Gastrocnemius medialis (tissue), 4 donors: Measurements from ENCODE around the gene COL1A2. TPM values are rescaled to one million over a fixed set of nuclear protein-coding genes. Genes with fewer than 3 reads are reported as not detected.

Experiments
- ATAC-seq, 2 donors: fragments of 150-250 bp; one replicate each; pipeline ENCODE4 v1.9.1; 2016
- DNase-seq, 2 donors: peaks; one replicate each; pipeline ENCODE4 v3.0.0-alpha.2; 2019
- H3K27ac ChIP-seq, 4 donors: fragments of 200-600 bp; sonication (generic); 1 replicate in 1 of 4; 2 replicates in 3 of 4; pipeline ENCODE4 v1.5.1; 2016 to 2018; ENCODE audit warnings: mild to moderate bottlenecking in 2 of 4, moderate library complexity in 1 of 4
- H3K27me3 ChIP-seq, 3 donors: fragments of 200-600 bp; sonication (generic) in 2 of 3; 1 replicate in 1 of 3; 2 replicates in 2 of 3; pipeline versions ENCODE4 v1.5.1 to v1.6.0; 2016 to 2019; ENCODE audit warnings: mild to moderate bottlenecking in 1 of 3, moderate library complexity in 1 of 3
- H3K36me3 ChIP-seq, 2 donors: fragments of 200-600 bp; sonication (generic) in 1 of 2; one replicate each; pipeline ENCODE4 v1.5.1; 2017 to 2018
- H3K4me1 ChIP-seq, 2 donors: fragments of 200-600 bp; sonication (generic) in 1 of 2; one replicate each; pipeline ENCODE4 v1.5.1; 2016 to 2017; ENCODE audit warnings: mild to moderate bottlenecking in 2 of 2
- H3K4me3 ChIP-seq, 4 donors: fragments of 200-600 bp; sonication (generic) in 3 of 4; 1 replicate in 1 of 4; 2 replicates in 3 of 4; pipeline ENCODE4 v1.5.1; 2016 to 2019; ENCODE audit warnings: mild to moderate bottlenecking in 2 of 4
- H3K9me3 ChIP-seq, 3 donors: fragments of 200-600 bp; sonication (generic) in 2 of 3; 1 replicate in 1 of 3; 2 replicates in 2 of 3; pipeline ENCODE4 v1.5.1; 2016 to 2019
- POLR2A ChIP-seq, 2 donors: fragments of 450-650 bp; IDR thresholded peaks; one replicate each; pipeline ENCODE4 v1.6.1; 2017; ENCODE audit warnings: antibody characterized with exemption in 2 of 2, mild to moderate bottlenecking in 2 of 2, moderate library complexity in 2 of 2
- in situ Hi-C, 4 donors: fragments of 200-750 bp; cut with MboI; loops; one replicate each; pipeline versions ENCODE4 v1.15.0 to v1.8.0; 2017; ENCODE audit warnings: low sequenced_read_pairs in 4 of 4
- intact Hi-C: fragments of 100-400 bp; cut with DNase I; formaldehyde crosslinking; loops from one replicate; pipeline ENCODE4 v1.15.1; 2023; ENCODE audit warnings: low total_unique reads
- total RNA-seq, 4 donors: library from RNA; depleted of rRNA; stranded (reverse); fragments of >200 nt; gene quantifications; one replicate each; pipeline versions ENCODE4 v1.1.0 to v1.2.3, GENCODE V29; 2016
- TF ChIP-seq, protein P1 (sequence below), 5 experiments: fragments of 450-650 bp in 3 of 5; fragments of 200-600 bp in 2 of 5; sonication (generic) in 2 of 5; IDR thresholded peaks in 4 of 5; conservative IDR thresholded peaks in 1 of 5; 1 replicate in 4 of 5; 2 replicates in 1 of 5; pipeline ENCODE4 v1.5.1; 2016 to 2019; ENCODE audit warnings: antibody characterized with exemption in 5 of 5, mild to moderate bottlenecking in 3 of 5, moderate library complexity in 3 of 5

Gene COL1A2
- total RNA-seq, 4 donors from 2014 or later: 11.2 to 43.6 (median 18.7) TPM

GRCh38 chr7:94431619-94432280 is 37.1 kb downstream of the COL1A2 start:
- ATAC-seq: no peak
- no peaks in the 10 kb centered on the region for H3K36me3 ChIP-seq
- H3K9me3 ChIP-seq: no peaks in the 10 kb centered on the region
- H3K4me3 ChIP-seq: no peak overlapping the region
- no peak overlapping the region for H3K27ac ChIP-seq
- TF ChIP-seq, protein P1, sequence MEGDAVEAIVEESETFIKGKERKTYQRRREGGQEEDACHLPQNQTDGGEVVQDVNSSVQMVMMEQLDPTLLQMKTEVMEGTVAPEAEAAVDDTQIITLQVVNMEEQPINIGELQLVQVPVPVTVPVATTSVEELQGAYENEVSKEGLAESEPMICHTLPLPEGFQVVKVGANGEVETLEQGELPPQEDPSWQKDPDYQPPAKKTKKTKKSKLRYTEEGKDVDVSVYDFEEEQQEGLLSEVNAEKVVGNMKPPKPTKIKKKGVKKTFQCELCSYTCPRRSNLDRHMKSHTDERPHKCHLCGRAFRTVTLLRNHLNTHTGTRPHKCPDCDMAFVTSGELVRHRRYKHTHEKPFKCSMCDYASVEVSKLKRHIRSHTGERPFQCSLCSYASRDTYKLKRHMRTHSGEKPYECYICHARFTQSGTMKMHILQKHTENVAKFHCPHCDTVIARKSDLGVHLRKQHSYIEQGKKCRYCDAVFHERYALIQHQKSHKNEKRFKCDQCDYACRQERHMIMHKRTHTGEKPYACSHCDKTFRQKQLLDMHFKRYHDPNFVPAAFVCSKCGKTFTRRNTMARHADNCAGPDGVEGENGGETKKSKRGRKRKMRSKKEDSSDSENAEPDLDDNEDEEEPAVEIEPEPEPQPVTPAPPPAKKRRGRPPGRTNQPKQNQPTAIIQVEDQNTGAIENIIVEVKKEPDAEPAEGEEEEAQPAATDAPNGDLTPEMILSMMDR (IDR thresholded peaks at IDR 0.05 in 4 of 5, conservative IDR thresholded peaks at IDR 0.05 in 1 of 5): no peak
- TF ChIP-seq POLR2A (IDR thresholded peaks at IDR 0.05): no peak
- in situ Hi-C loops (loop anchor here in 1 of 4 donors (10.0 kb wide), 1 partner anchor 137 kb away; no protein-coding TSS in a partner anchor), intact Hi-C loops (loop anchor here (10.0 kb wide), 1 partner anchor 223 kb away; the partner anchor contains the start of gene SGCE)
- no peak for DNase-seq
- H3K27me3 ChIP-seq: no peaks in the 10 kb centered on the region
- no peaks in the 10 kb centered on the region for H3K4me1 ChIP-seq

DNA sequence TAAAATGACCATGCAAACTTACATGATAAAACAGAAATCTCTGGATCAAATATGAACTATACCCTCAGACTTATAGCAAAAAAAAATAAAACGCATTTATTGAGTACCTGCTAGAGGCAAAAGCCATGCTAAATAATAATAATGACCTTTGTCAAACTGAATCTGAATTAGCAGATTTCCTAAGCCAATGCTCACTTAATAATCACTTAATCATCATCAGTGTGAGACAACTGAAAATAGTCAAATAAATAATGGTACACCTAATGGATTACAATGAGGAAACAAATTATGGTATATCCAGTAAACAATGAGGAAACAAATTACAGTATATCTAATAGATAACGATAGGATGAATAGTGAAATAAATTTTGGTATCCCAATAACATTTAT is 37.6 kb downstream of the COL1A2 start:
- no peak for TF ChIP-seq POLR2A (IDR thresholded peaks at IDR 0.05)
- TF ChIP-seq, protein P1 (IDR thresholded peaks at IDR 0.05 in 4 of 5, conservative IDR thresholded peaks at IDR 0.05 in 1 of 5): no peak
- no peaks in the 10 kb centered on the region for H3K9me3 ChIP-seq
- H3K4me3 ChIP-seq: no peak overlapping the region
- H3K36me3 ChIP-seq: no peaks in the 10 kb centered on the region
- no peak for ATAC-seq
- H3K4me1 ChIP-seq: no peaks in the 10 kb centered on the region
- no peak overlapping the region for H3K27ac ChIP-seq
- in situ Hi-C loops: loop anchor here in 1 of 4 donors (10.0 kb wide), 1 partner anchor 137 kb away; no protein-coding TSS in a partner anchor
- DNase-seq: no peak
- no peaks in the 10 kb centered on the region for H3K27me3 ChIP-seq
- intact Hi-C loops: loop anchor here (10.0 kb wide), 1 partner anchor 223 kb away; the partner anchor contains the start of gene SGCE

DNA sequence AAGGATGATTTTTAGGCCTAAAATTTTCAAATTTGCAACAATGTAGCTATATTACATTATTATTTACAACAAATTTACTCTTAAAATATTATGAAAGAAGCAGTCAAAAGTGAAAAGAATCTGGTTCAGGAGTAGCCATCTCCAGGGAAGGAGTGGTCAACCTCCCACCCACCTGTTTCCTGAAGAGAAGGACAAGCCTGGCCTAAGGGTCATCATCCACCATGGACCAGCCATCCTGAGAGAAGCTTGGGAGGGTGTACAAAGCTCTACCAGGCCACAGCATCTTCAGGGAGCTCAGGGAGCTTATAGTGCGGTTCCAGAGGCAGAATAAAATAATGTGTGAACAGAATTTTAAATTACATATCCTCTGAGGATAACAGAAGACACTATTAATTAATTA is 38.1 kb downstream of the COL1A2 start:
- H3K27me3 ChIP-seq: no peaks in the 10 kb centered on the region
- in situ Hi-C loops (loop anchor here in 1 of 4 donors (10.0 kb wide), 1 partner anchor 138 kb away; no protein-coding TSS in a partner anchor), intact Hi-C loops (loop anchor here (10.0 kb wide), 1 partner anchor 222 kb away; the partner anchor contains the start of gene SGCE)
- ATAC-seq: no peak
- H3K27ac ChIP-seq: no peak overlapping the region
- no peaks in the 10 kb centered on the region for H3K9me3 ChIP-seq
- no peaks in the 10 kb centered on the region for H3K36me3 ChIP-seq
- DNase-seq: no peak
- no peaks in the 10 kb centered on the region for H3K4me1 ChIP-seq
- no peak overlapping the region for H3K4me3 ChIP-seq
- TF ChIP-seq, protein P1 (IDR thresholded peaks at IDR 0.05 in 4 of 5, conservative IDR thresholded peaks at IDR 0.05 in 1 of 5): no peak
- no peak for TF ChIP-seq POLR2A (IDR thresholded peaks at IDR 0.05)

DNA sequence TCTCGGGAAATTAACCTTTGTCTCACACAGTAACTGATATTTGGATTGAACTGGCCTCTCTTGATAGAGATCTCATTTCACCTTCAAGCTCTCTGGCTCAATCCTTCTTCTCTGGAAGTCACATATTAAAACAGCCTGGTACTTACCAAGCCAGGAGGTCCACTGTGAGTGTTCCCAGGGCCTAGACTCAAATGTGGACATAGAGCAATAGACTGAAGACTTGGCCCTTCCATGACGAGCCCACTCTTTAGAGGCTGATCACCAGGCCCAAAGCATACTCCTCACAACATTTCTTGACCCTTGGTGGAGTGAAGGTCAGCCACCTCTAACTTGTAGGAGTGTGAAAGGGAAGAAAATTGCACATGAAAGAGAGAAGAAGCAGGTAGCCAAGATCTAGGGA is 38.5 kb downstream of the COL1A2 start:
- intact Hi-C loops: loop anchor here (10.0 kb wide), 1 partner anchor 222 kb away; the partner anchor contains the start of gene SGCE
- no peak for ATAC-seq

More for the DNA sequence above, 38.5 kb downstream of the COL1A2 start:
- no peaks in the 10 kb centered on the region for H3K4me1 ChIP-seq
- in situ Hi-C loops: loop anchor here in 1 of 4 donors (10.0 kb wide), 1 partner anchor 138 kb away; no protein-coding TSS in a partner anchor
- no peak for TF ChIP-seq POLR2A (IDR thresholded peaks at IDR 0.05)
- TF ChIP-seq, protein P1 (IDR thresholded peaks at IDR 0.05 in 4 of 5, conservative IDR thresholded peaks at IDR 0.05 in 1 of 5): no peak
- no peak for DNase-seq
- no peak overlapping the region for H3K27ac ChIP-seq
- no peaks in the 10 kb centered on the region for H3K36me3 ChIP-seq
- H3K4me3 ChIP-seq: no peak overlapping the region
- H3K27me3 ChIP-seq: no peaks in the 10 kb centered on the region
- H3K9me3 ChIP-seq: no peaks in the 10 kb centered on the region
